SK-N-SH (cell line): ENCODE data around the gene RUSC2. TPM values are rescaled to one million over a fixed set of nuclear protein-coding genes. Genes with fewer than 3 reads are reported as not detected.

Experiments
- CTCF ChIA-PET: fragments of 300-600, 350-600 bp; formaldehyde crosslinking; extraction: SDS; loops from one replicate; lab custom pipeline; 2021; lab: Yijun Ruan, JAX
- POLR2A ChIA-PET: fragments of 350-600 bp; sonication (Branson Sonifier 250); formaldehyde crosslinking; extraction: SDS; loops from one replicate; lab custom pipeline; 2020; ENCODE audit warnings: antibody characterized with exemption, inconsistent platforms; lab: Yijun Ruan, JAX
- DNase-seq: peaks from one replicate; pipeline ENCODE4 v3.0.0; 2012
- H2AFZ ChIP-seq: fragments of 200-600 bp; sonication (generic); 2 replicates; pipeline ENCODE4 v1.8.1; 2016; ENCODE audit warnings: antibody characterized with exemption, mild to moderate bottlenecking, low read depth
- H3F3A ChIP-seq: fragments of 200-600 bp; sonication (generic); replicated peaks from 2 replicates; pipeline ENCODE3; 2016; ENCODE audit warnings: antibody characterized with exemption, mild to moderate bottlenecking; ENCODE audit not compliant: insufficient read depth
- H3K27ac ChIP-seq, 2 experiments: fragments of 200-500 bp in 1 of 2; fragments of 200-600 bp in 1 of 2; sonication (Bioruptor generic) in 1 of 2; sonication (generic), shearing (Covaris generic) in 1 of 2; 2 replicates each; pipeline versions ENCODE4 v1.5.1 to v1.6.1; 2014 to 2016; ENCODE audit warnings: low read depth in 2 of 2, inconsistent platforms in 1 of 2, low read length in 1 of 2, mild to moderate bottlenecking in 1 of 2, mixed read lengths in 1 of 2
- H3K27me3 ChIP-seq: fragments of 200-600 bp; sonication (generic), shearing (Covaris generic); 2 replicates; pipeline ENCODE4 v1.6.1; 2016; ENCODE audit warnings: mixed run types; ENCODE audit not compliant: insufficient read depth
- H3K36me3 ChIP-seq, 2 experiments: fragments of 200-500 bp in 1 of 2; fragments of 200-600 bp in 1 of 2; sonication (Bioruptor generic) in 1 of 2; sonication (generic) in 1 of 2; replicated peaks in 1 of 2; 2 replicates each; pipeline versions ENCODE3 to v1.5.1; 2014 to 2016; ENCODE audit warnings: low read length in 1 of 2, mild to moderate bottlenecking in 1 of 2; ENCODE audit not compliant: insufficient read depth in 2 of 2, control insufficient read depth in 1 of 2
- H3K4me1 ChIP-seq, 2 experiments: fragments of 200-500 bp in 1 of 2; fragments of 200-600 bp in 1 of 2; sonication (Bioruptor generic) in 1 of 2; sonication (generic), shearing (Covaris generic) in 1 of 2; 2 replicates each; pipeline versions ENCODE4 v1.5.1 to v1.6.1; 2014 to 2016; ENCODE audit warnings: low read depth in 1 of 2, low read length in 1 of 2, mixed run types in 1 of 2; ENCODE audit not compliant: insufficient read depth in 2 of 2, control insufficient read depth in 1 of 2
- H3K4me2 ChIP-seq: fragments of 200-600 bp; sonication (generic), shearing (Covaris generic); 2 replicates; pipeline ENCODE4 v1.6.1; 2017; ENCODE audit warnings: mixed run types
- H3K4me3 ChIP-seq, 2 experiments: fragments of 200-500 bp in 1 of 2; fragments of 200-600 bp in 1 of 2; sonication (Bioruptor generic) in 1 of 2; sonication (generic), shearing (Covaris generic) in 1 of 2; 2 replicates each; pipeline versions ENCODE4 v1.5.1 to v1.8.1; 2014 to 2016; ENCODE audit warnings: low read depth in 2 of 2, inconsistent platforms in 1 of 2, low read length in 1 of 2, mild to moderate bottlenecking in 1 of 2, mixed read lengths in 1 of 2, moderate library complexity in 1 of 2
- H3K79me2 ChIP-seq: fragments of 200-600 bp; sonication (generic); 2 replicates; pipeline ENCODE4 v1.8.1; 2017; ENCODE audit warnings: mild to moderate bottlenecking; ENCODE audit not compliant: insufficient read depth
- H3K9ac ChIP-seq: fragments of 200-600 bp; sonication (generic); 2 replicates; pipeline ENCODE4 v1.6.1; 2017; ENCODE audit warnings: mixed run types
- H3K9me2 ChIP-seq: fragments of 200-600 bp; sonication (generic); 2 replicates; pipeline ENCODE4 v1.6.1; 2017; ENCODE audit warnings: mixed run types
- H3K9me3 ChIP-seq: fragments of 200-600 bp; sonication (generic); 2 replicates; pipeline ENCODE4 v1.6.1; 2017; ENCODE audit warnings: mixed run types, mild to moderate bottlenecking, moderate library complexity
- H4K20me1 ChIP-seq: fragments of 200-600 bp; sonication (generic); 2 replicates; pipeline ENCODE4 v1.6.1; 2017; ENCODE audit warnings: mild to moderate bottlenecking, mixed run types; ENCODE audit not compliant: insufficient read depth
- ELF1 ChIP-seq: IDR thresholded peaks from 2 replicates; pipeline ENCODE4 v1.4.0; 2012
- EP300 ChIP-seq, 2 experiments: IDR thresholded peaks; 2 replicates each; pipeline versions ENCODE4 v1.4.0 to v1.6.1; 2012; ENCODE audit warnings: borderline replicate concordance in 1 of 2, low read depth in 1 of 2, low read length in 1 of 2
- EZH2phosphoT487 ChIP-seq: fragments of 200-600 bp; sonication (generic); IDR thresholded peaks from 2 replicates; pipeline ENCODE4 v1.6.1; 2017; ENCODE audit warnings: low read depth, mixed run types, mild to moderate bottlenecking, antibody characterized with exemption, moderate library complexity, borderline replicate concordance
- FOSL2 ChIP-seq: IDR thresholded peaks from 2 replicates; pipeline ENCODE4 v1.4.0; 2012; ENCODE audit warnings: low read depth, mild to moderate bottlenecking, moderate library complexity, borderline replicate concordance
- FOXJ3 ChIP-seq: sonication (generic); formaldehyde crosslinking; IDR thresholded peaks from 2 replicates; pipeline ENCODE4 v1.5.1; 2020; ENCODE audit warnings: mild to moderate bottlenecking, missing genetic modification reagents
- GATA2 ChIP-seq: sonication (generic); formaldehyde crosslinking; IDR thresholded peaks from 2 replicates; pipeline ENCODE4 v1.5.0; 2020; ENCODE audit warnings: mild to moderate bottlenecking, missing genetic modification reagents
- MAX ChIP-seq: IDR thresholded peaks from 2 replicates; pipeline ENCODE4 v1.4.0; 2012; ENCODE audit warnings: low read depth
- NFIC ChIP-seq: IDR thresholded peaks from 2 replicates; pipeline ENCODE4 v1.4.0; 2012; ENCODE audit warnings: borderline replicate concordance
- NRF1 ChIP-seq: IDR thresholded peaks from 2 replicates; pipeline ENCODE4 v1.6.1; 2012; ENCODE audit warnings: low read depth, mild to moderate bottlenecking, low read length
- POLR2AphosphoS5 ChIP-seq: IDR thresholded peaks from 2 replicates; pipeline ENCODE4 v1.6.1; 2012; ENCODE audit warnings: low read depth, low read length
- RCOR1 ChIP-seq: fragments of 150-350 bp; IDR thresholded peaks from 2 replicates; pipeline ENCODE4 v1.6.1; 2017; ENCODE audit warnings: antibody characterized with exemption, low read length
- REST ChIP-seq: IDR thresholded peaks from 2 replicates; pipeline ENCODE4 v1.6.1; 2012; ENCODE audit warnings: mild to moderate bottlenecking, low read depth, low read length, moderate library complexity
- RFX5 ChIP-seq: IDR thresholded peaks from 2 replicates; pipeline ENCODE4 v1.6.1; 2012; ENCODE audit warnings: mild to moderate bottlenecking, improper control_type of control experiment, low read length
- SIN3A ChIP-seq: IDR thresholded peaks from 2 replicates; pipeline ENCODE4 v1.6.1; 2012; ENCODE audit warnings: low read depth, mild to moderate bottlenecking, low read length, moderate library complexity, borderline replicate concordance
- SMC3 ChIP-seq: IDR thresholded peaks from 2 replicates; pipeline ENCODE4 v1.6.1; 2012; ENCODE audit warnings: low read depth, low read length, improper control_type of control experiment
- TAF1 ChIP-seq: IDR thresholded peaks from 2 replicates; pipeline ENCODE4 v1.6.1; 2012; ENCODE audit warnings: low read depth, mild to moderate bottlenecking, low read length, moderate library complexity, borderline replicate concordance
- TEAD4 ChIP-seq: IDR thresholded peaks from 2 replicates; pipeline ENCODE4 v1.4.0; 2012; ENCODE audit warnings: mild to moderate bottlenecking, borderline replicate concordance; ENCODE audit not compliant: insufficient read depth
- YY1 ChIP-seq: IDR thresholded peaks from 2 replicates; pipeline ENCODE4 v1.4.0; 2012; ENCODE audit warnings: low read depth, mild to moderate bottlenecking
- WGBS: methylation state at CpG from one replicate; pipeline ENCODE4 v1.1.6; 2017; ENCODE audit warnings: low lambda C conversion rate; 5-methylcytosine and 5-hydroxymethylcytosine counted together
- polyA plus RNA-seq, 3 experiments: library from polyadenylated mRNA; depleted of rRNA; stranded (reverse); fragments of >200 nt; gene quantifications; 2 replicates each; pipeline ENCODE4 v1.2.3, GENCODE V29; 2012
- TF ChIP-seq, protein P1 (sequence below): IDR thresholded peaks from 2 replicates; pipeline ENCODE4 v1.4.0; 2012; ENCODE audit warnings: low read depth, borderline replicate concordance
- TF ChIP-seq, protein P2 (sequence below): fragments of 150-350 bp; IDR thresholded peaks from 2 replicates; pipeline ENCODE4 v1.6.1; 2017; ENCODE audit warnings: antibody characterized with exemption, low read length, low read depth, borderline replicate concordance

The RUSC2 gene
- polyA plus RNA-seq, 1 of the 3 experiments (the other 2 are of a cell fraction), result 14.5 TPM

DNA sequence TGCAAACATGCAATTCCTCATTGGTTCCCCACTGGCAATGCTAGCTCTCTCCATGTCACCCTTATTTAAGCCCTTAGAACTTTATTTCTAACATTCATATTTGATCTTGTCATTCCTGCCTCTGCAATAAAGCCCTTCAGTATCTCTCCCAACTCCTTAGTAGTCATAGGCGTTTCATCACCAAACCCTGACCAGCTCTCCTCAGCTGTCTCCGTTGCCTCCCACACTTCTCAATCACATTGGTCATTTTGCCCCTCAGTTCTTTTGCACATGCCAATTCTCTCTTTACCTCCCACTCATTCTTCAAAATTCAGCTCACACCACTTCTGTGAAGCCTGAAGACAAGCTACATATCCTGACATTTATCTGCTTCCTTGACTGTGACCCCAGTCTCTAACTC, 2.8 kb upstream of the RUSC2 start:
- Histone ChIP-seq H3K9ac (no peak overlapping the region), H2AFZ (no peak overlapping the region), H3K27me3 (no peaks in the 10 kb centered on the region), H3K27ac (no peak overlapping the region), H3F3A (peaks cover 22% of the 10 kb centered on the region), H3K4me1 (peaks cover 7 to 24% of the 10 kb centered on the region in 2 experiments), H3K9me3 (no peaks in the 10 kb centered on the region), H3K36me3 (no peaks in the 10 kb centered on the region), H3K4me2 (no peak overlapping the region), H3K9me2 (no peaks in the 10 kb centered on the region), H3K79me2 (peaks cover 37% of the 10 kb centered on the region), H3K4me3 (no peak overlapping the region), H4K20me1 (no peaks in the 10 kb centered on the region)
- WGBS, result 98% methylated on average over 2 of the region's 2 CpGs
- CTCF ChIA-PET, result interaction anchor here (0.9 to 2.3 kb wide), 5 partner anchors 11 to 391 kb away, joined by 3 to 21 read pairs (median 4); partner anchors contain the start of gene PIGO
- TF ChIP-seq POLR2AphosphoS5, result no peak
- TF ChIP-seq MAX, result no peak
- no peak for TF ChIP-seq RCOR1
- no peak for TF ChIP-seq NRF1
- TF ChIP-seq SMC3, result no peak
- no peak for TF ChIP-seq GATA2 (CRISPR knock-in tag)
- no peak for TF ChIP-seq TAF1
- TF ChIP-seq EP300 (IDR thresholded peaks at IDR 0.05; ENCODE audit: borderline replicate concordance in 1 of 2, low read depth in 1 of 2, low read length in 1 of 2), result no peak
- TF ChIP-seq ELF1, result no peak
- TF ChIP-seq, protein P1, sequence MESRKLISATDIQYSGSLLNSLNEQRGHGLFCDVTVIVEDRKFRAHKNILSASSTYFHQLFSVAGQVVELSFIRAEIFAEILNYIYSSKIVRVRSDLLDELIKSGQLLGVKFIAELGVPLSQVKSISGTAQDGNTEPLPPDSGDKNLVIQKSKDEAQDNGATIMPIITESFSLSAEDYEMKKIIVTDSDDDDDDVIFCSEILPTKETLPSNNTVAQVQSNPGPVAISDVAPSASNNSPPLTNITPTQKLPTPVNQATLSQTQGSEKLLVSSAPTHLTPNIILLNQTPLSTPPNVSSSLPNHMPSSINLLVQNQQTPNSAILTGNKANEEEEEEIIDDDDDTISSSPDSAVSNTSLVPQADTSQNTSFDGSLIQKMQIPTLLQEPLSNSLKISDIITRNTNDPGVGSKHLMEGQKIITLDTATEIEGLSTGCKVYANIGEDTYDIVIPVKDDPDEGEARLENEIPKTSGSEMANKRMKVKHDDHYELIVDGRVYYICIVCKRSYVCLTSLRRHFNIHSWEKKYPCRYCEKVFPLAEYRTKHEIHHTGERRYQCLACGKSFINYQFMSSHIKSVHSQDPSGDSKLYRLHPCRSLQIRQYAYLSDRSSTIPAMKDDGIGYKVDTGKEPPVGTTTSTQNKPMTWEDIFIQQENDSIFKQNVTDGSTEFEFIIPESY, result no peak
- no peak for TF ChIP-seq FOXJ3 (CRISPR knock-in tag)
- TF ChIP-seq SIN3A, result no peak
- no peak for DNase-seq
- POLR2A ChIA-PET, result no interaction called here

DNA sequence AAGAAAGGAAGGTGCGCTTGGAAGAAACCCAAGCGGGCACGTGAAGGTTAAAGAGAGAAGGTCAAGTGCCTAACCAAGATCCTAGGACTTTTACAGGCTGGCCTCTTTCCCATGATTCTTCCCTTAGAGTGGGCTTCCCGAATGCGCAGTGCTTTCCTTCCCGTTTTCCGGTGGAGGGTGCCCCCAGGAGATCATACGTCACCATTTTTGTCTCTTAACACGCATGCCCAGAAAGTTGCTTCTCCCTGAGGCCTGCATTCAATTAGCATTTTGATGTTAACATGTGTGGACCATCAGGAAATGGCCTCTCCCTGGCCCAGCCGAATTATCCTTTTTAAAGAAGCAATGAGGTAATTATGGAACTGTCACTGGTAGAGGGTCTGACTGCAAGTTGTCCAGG, 1.9 kb upstream of the RUSC2 start:
- DNase-seq, result no peak
- Histone ChIP-seq H3K27me3 (no peaks in the 10 kb centered on the region), H3K36me3 (peaks cover 0 to 1% of the 10 kb centered on the region in 2 experiments), H3K4me2 (no peak overlapping the region), H3K27ac (peak overlapping the region in 1 of 2 experiments; percentile 4; a peak in 1 of 4 replicates), H3K9me2 (no peaks in the 10 kb centered on the region), H4K20me1 (no peaks in the 10 kb centered on the region), H3K79me2 (peaks cover 42% of the 10 kb centered on the region), H3K4me1 (peaks cover 7 to 24% of the 10 kb centered on the region in 2 experiments), H3F3A (peaks cover 29% of the 10 kb centered on the region), H2AFZ (no peak overlapping the region), H3K9me3 (no peaks in the 10 kb centered on the region), H3K9ac (no peak overlapping the region), H3K4me3 (no peak overlapping the region)
- ChIA-PET CTCF (no interaction called here), POLR2A (no interaction called here)
- 82% methylated on average over 10 of the region's 10 CpGs for WGBS
- TF ChIP-seq GATA2 (CRISPR knock-in tag) (no peak), RCOR1 (no peak), SIN3A (no peak), NRF1 (no peak), NFIC (no peak), FOSL2 (no peak), EZH2phosphoT487 (no peak), TEAD4 (no peak), REST (no peak), EP300 (IDR thresholded peaks at IDR 0.05; ENCODE audit: borderline replicate concordance in 1 of 2, low read depth in 1 of 2, low read length in 1 of 2) (no peak), RFX5 (no peak), YY1 (no peak)
- TF ChIP-seq, protein P2, sequence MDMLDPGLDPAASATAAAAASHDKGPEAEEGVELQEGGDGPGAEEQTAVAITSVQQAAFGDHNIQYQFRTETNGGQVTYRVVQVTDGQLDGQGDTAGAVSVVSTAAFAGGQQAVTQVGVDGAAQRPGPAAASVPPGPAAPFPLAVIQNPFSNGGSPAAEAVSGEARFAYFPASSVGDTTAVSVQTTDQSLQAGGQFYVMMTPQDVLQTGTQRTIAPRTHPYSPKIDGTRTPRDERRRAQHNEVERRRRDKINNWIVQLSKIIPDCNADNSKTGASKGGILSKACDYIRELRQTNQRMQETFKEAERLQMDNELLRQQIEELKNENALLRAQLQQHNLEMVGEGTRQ, result no peak
